Liver (tissue), 9 donors: ENCODE data around the gene TMPRSS5. TPM values are rescaled to one million over a fixed set of nuclear protein-coding genes. Genes with fewer than 3 reads are reported as not detected.

ENCODE experiments used
- DNase-seq: peaks from one replicate; pipeline ENCODE4 v3.0.0-alpha.2; 2017; ENCODE audit warnings: low spot score
- H3K27ac ChIP-seq, 2 donors: one replicate each; pipeline ENCODE4 v1.7.0; 2013; ENCODE audit warnings: inconsistent platforms in 2 of 2, low read length in 2 of 2, control low read depth in 1 of 2, low read depth in 1 of 2, mild to moderate bottlenecking in 1 of 2
- H3K27me3 ChIP-seq, 4 donors: one replicate each; pipeline versions ENCODE4 v1.6.1 to v1.7.0; 2013; ENCODE audit warnings: low read length in 3 of 4, inconsistent platforms in 1 of 4, mild to moderate bottlenecking in 1 of 4, moderate library complexity in 1 of 4; ENCODE audit not compliant: control insufficient read depth in 4 of 4, insufficient read depth in 4 of 4
- H3K36me3 ChIP-seq, 4 donors: one replicate each; pipeline versions ENCODE4 v1.6.1 to v1.7.0; 2013; ENCODE audit warnings: low read length in 3 of 4, mild to moderate bottlenecking in 3 of 4, low read depth in 1 of 4, moderate library complexity in 1 of 4; ENCODE audit not compliant: control insufficient read depth in 4 of 4, insufficient read depth in 3 of 4
- H3K4me1 ChIP-seq, 4 donors: one replicate each; pipeline versions ENCODE4 v1.6.1 to v1.7.0; 2013; ENCODE audit warnings: low read length in 3 of 4, mild to moderate bottlenecking in 3 of 4, moderate library complexity in 1 of 4; ENCODE audit not compliant: control insufficient read depth in 4 of 4, insufficient read depth in 4 of 4
- H3K4me3 ChIP-seq, 3 donors: one replicate each; pipeline versions ENCODE4 v1.6.1 to v1.7.0; 2013; ENCODE audit warnings: low read length in 3 of 3, control low read depth in 1 of 3, low read depth in 1 of 3, mild to moderate bottlenecking in 1 of 3
- H3K9ac ChIP-seq, 2 donors: one replicate each; pipeline ENCODE4 v1.7.0; 2013; ENCODE audit warnings: low read length in 2 of 2, mild to moderate bottlenecking in 2 of 2, moderate library complexity in 2 of 2, control low read depth in 1 of 2, low read depth in 1 of 2
- H3K9me3 ChIP-seq, 4 donors: one replicate each; pipeline versions ENCODE4 v1.6.1 to v1.7.0; 2013; ENCODE audit warnings: low read length in 3 of 4; ENCODE audit not compliant: control insufficient read depth in 4 of 4
- ATF3 ChIP-seq: IDR thresholded peaks from 2 replicates; pipeline ENCODE4 v1.6.1; 2016; ENCODE audit warnings: antibody characterized with exemption
- CTCF ChIP-seq: fragments of 150-350 bp; IDR thresholded peaks from 2 replicates; pipeline ENCODE4 v1.5.1; 2017; ENCODE audit warnings: improper control_type of control experiment, low read depth, low read length; ENCODE audit not compliant: missing input control
- EGR1 ChIP-seq, 2 donors: IDR thresholded peaks; 2 replicates each; pipeline ENCODE4 v1.6.1; 2016 to 2018; ENCODE audit warnings: antibody characterized with exemption in 2 of 2, low read depth in 2 of 2
- FOXA1 ChIP-seq: IDR thresholded peaks from 2 replicates; pipeline ENCODE4 v1.6.1; 2016; ENCODE audit warnings: antibody characterized with exemption
- FOXA2 ChIP-seq: IDR thresholded peaks from 2 replicates; pipeline ENCODE4 v1.6.1; 2016; ENCODE audit warnings: antibody characterized with exemption
- HNF4A ChIP-seq, 2 donors: conservative IDR thresholded peaks; 2 replicates each; pipeline ENCODE4 v1.6.1; 2016; ENCODE audit warnings: antibody characterized with exemption in 2 of 2, mild to moderate bottlenecking in 2 of 2
- HNF4G ChIP-seq: IDR thresholded peaks from 2 replicates; pipeline ENCODE4 v1.6.1; 2016; ENCODE audit warnings: antibody characterized with exemption
- JUND ChIP-seq, 2 donors: IDR thresholded peaks; 2 replicates each; pipeline ENCODE4 v1.6.1; 2016; ENCODE audit warnings: antibody characterized with exemption in 2 of 2
- MAX ChIP-seq: IDR thresholded peaks from 2 replicates; pipeline ENCODE4 v1.6.1; 2016; ENCODE audit warnings: antibody characterized with exemption
- NR2F2 ChIP-seq: IDR thresholded peaks from 2 replicates; pipeline ENCODE4 v1.6.1; 2016; ENCODE audit warnings: antibody characterized with exemption
- REST ChIP-seq: IDR thresholded peaks from 2 replicates; pipeline ENCODE4 v1.6.1; 2016; ENCODE audit warnings: antibody characterized with exemption, mild to moderate bottlenecking
- RXRA ChIP-seq, 2 donors: IDR thresholded peaks; 2 replicates each; pipeline ENCODE4 v1.6.1; 2017 to 2018; ENCODE audit warnings: antibody characterized with exemption in 2 of 2, mild to moderate bottlenecking in 1 of 2
- SP1 ChIP-seq: IDR thresholded peaks from 2 replicates; pipeline ENCODE4 v1.6.1; 2018; ENCODE audit warnings: antibody characterized with exemption, mild to moderate bottlenecking
- TAF1 ChIP-seq: conservative IDR thresholded peaks from 2 replicates; pipeline ENCODE4 v1.6.1; 2016; ENCODE audit warnings: antibody characterized with exemption, mild to moderate bottlenecking
- YY1 ChIP-seq: IDR thresholded peaks from 2 replicates; pipeline ENCODE4 v1.6.1; 2016; ENCODE audit warnings: antibody characterized with exemption, mild to moderate bottlenecking
- ZBTB33 ChIP-seq: IDR thresholded peaks from 2 replicates; pipeline ENCODE4 v1.6.1; 2016; ENCODE audit warnings: antibody characterized with exemption
- WGBS: extraction: QIAGEN DNeasy Blood & Tissue Kit; methylation state at CpG from one replicate; pipeline ENCODE4 v1.1.7; 2013; 5-methylcytosine and 5-hydroxymethylcytosine counted together
- polyA plus RNA-seq, 2 donors: library from polyadenylated mRNA; stranded (reverse) in 1 of 2; unstranded in 1 of 2; fragments of 200-250 nt in 1 of 2; fragments of >200 nt in 1 of 2; fragmentation: Nextera tagmentation in 1 of 2; extraction: Ambion mirVana in 1 of 2; gene quantifications; one replicate each; pipeline versions ENCODE4 v1.2.1 to v1.2.3, GENCODE V29; 2013 to 2015
- total RNA-seq, 2 donors: library from RNA; depleted of rRNA; stranded (reverse); fragments of >200 nt; gene quantifications; one replicate each; pipeline ENCODE4 v1.2.3, GENCODE V29; 2014
- donor health status: healthy.
- donor health status: healthy.
- donor health status: healthy.
- donor health status: healthy.
- donor health status: healthy.

The TMPRSS5 gene
- total and polyA plus RNA-seq, 4 donors = 0.05 to 0.39 (median 0.17) TPM

- Histone ChIP-seq H3K27me3 (no peaks in the 10 kb centered on the region), H3K9me3 (peaks cover 0 to 2% (median 0%) of the 10 kb centered on the region in 4 donors), H3K36me3 (no peaks in the 10 kb centered on the region), H3K9ac (no peak overlapping the region), H3K27ac (no peak overlapping the region), H3K4me1 (no peaks in the 10 kb centered on the region), H3K4me3 (no peak overlapping the region)
- TF ChIP-seq FOXA2 (no peak), YY1 (no peak), ZBTB33 (no peak), MAX (no peak), RXRA (IDR thresholded peaks at IDR 0.05) (no peak), TAF1 (no peak), NR2F2 (no peak), HNF4G (no peak), EGR1 (IDR thresholded peaks at IDR 0.05; ENCODE audit: low read depth in 2 of 2) (no peak), CTCF (no peak), REST (no peak), JUND (IDR thresholded peaks at IDR 0.05) (no peak), SP1 (no peak), FOXA1 (no peak), ATF3 (no peak)
- 89% methylated on average over 5 of the region's 5 CpGs for WGBS
- no peak for DNase-seq
Observed at GRCh38 chr11:113655771-113656170, 50.3 kb downstream of the TMPRSS5 start.

GRCh38 chr11:113651023-113651422, 55.1 kb downstream of the TMPRSS5 start:
- no peak for DNase-seq
- no peaks in the 10 kb centered on the region for H3K36me3 ChIP-seq
- no peak overlapping the region for H3K9ac ChIP-seq
- WGBS = 79% methylated on average over 5 of the region's 5 CpGs
- H3K27ac ChIP-seq = no peak overlapping the region
- no peaks in the 10 kb centered on the region for H3K27me3 ChIP-seq
- peaks cover 0 to 7% (median 2%) of the 10 kb centered on the region in 4 donors for H3K9me3 ChIP-seq
- no peaks in the 10 kb centered on the region for H3K4me1 ChIP-seq
- H3K4me3 ChIP-seq = no peak overlapping the region
- TF ChIP-seq RXRA (IDR thresholded peaks at IDR 0.05) = no peak
- TF ChIP-seq FOXA2 = no peak
- TF ChIP-seq EGR1 (IDR thresholded peaks at IDR 0.05; ENCODE audit: low read depth in 2 of 2) = no peak
- TF ChIP-seq HNF4A (conservative IDR thresholded peaks at IDR 0.05) = no peak
- TF ChIP-seq FOXA1 = no peak
- no peak for TF ChIP-seq NR2F2
